Astrocyte (in vitro differentiated cells and primary cell): Measurements from ENCODE around the gene KIAA0753. TPM values are rescaled to one million over a fixed set of nuclear protein-coding genes. Genes with fewer than 3 reads are reported as not detected.

Experiments
- DNase-seq: peaks from one replicate; pipeline ENCODE4 v3.0.0-alpha.2; 2010; ENCODE audit warnings: low read depth
- FAIRE-seq: peaks from 2 replicates; lab custom pipeline; 2011; peaks lifted over from hg19 to GRCh38; lab: Jason Lieb, UNC
- H2AFZ ChIP-seq: 2 replicates; pipeline ENCODE4 v1.6.0; 2012; ENCODE audit warnings: low read depth, low read length, inconsistent platforms
- H3K27ac ChIP-seq: 2 replicates; pipeline ENCODE4 v1.5.1; 2011; ENCODE audit warnings: low read depth, low read length, inconsistent platforms
- H3K27me3 ChIP-seq: 2 replicates; pipeline ENCODE4 v1.6.0; 2011; ENCODE audit warnings: low read length, inconsistent platforms; ENCODE audit not compliant: insufficient read depth
- H3K36me3 ChIP-seq: 2 replicates; pipeline ENCODE4 v1.5.1; 2011; ENCODE audit warnings: low read length, inconsistent platforms; ENCODE audit not compliant: insufficient read depth
- H3K4me1 ChIP-seq: 2 replicates; pipeline ENCODE4 v1.5.1; 2011; ENCODE audit warnings: low read length, inconsistent platforms; ENCODE audit not compliant: insufficient read depth
- H3K4me2 ChIP-seq: 2 replicates; pipeline ENCODE4 v1.6.0; 2012; ENCODE audit warnings: low read length, inconsistent platforms
- H3K4me3 ChIP-seq: 2 replicates; pipeline ENCODE4 v1.5.1; 2011; ENCODE audit warnings: low read depth, mild to moderate bottlenecking, low read length, inconsistent platforms; ENCODE audit not compliant: insufficient read depth
- H3K79me2 ChIP-seq: 2 replicates; pipeline ENCODE4 v1.6.0; 2012; ENCODE audit warnings: mild to moderate bottlenecking, low read length, inconsistent platforms; ENCODE audit not compliant: insufficient read depth
- H3K9ac ChIP-seq: 2 replicates; pipeline ENCODE4 v1.6.0; 2012; ENCODE audit warnings: mild to moderate bottlenecking, low read length, inconsistent platforms
- H3K9me3 ChIP-seq: 2 replicates; pipeline ENCODE4 v1.5.1; 2012; ENCODE audit warnings: low read depth, mild to moderate bottlenecking, low read length, inconsistent platforms; ENCODE audit not compliant: insufficient read depth
- H4K20me1 ChIP-seq: 2 replicates; pipeline ENCODE4 v1.6.0; 2012; ENCODE audit warnings: low read length, inconsistent platforms; ENCODE audit not compliant: insufficient read depth
- H3K27ac Mint-ChIP-seq: one replicate; pipeline ENCODE4 v1.8.0; 2021; ENCODE audit warnings: mild to moderate bottlenecking, mixed read lengths; ENCODE audit not compliant: unreplicated experiment
- H3K27me3 Mint-ChIP-seq: one replicate; pipeline ENCODE4 v1.8.0; 2021; ENCODE audit warnings: low read depth, mixed read lengths; ENCODE audit not compliant: unreplicated experiment
- H3K36me3 Mint-ChIP-seq: one replicate; pipeline ENCODE4 v1.8.0; 2021; ENCODE audit warnings: low read depth, mixed read lengths; ENCODE audit not compliant: unreplicated experiment
- H3K4me1 Mint-ChIP-seq: one replicate; pipeline ENCODE4 v1.8.0; 2021; ENCODE audit warnings: low read depth, mixed read lengths; ENCODE audit not compliant: unreplicated experiment
- H3K4me3 Mint-ChIP-seq: one replicate; pipeline ENCODE4 v1.8.0; 2021; ENCODE audit warnings: mild to moderate bottlenecking, moderate library complexity, mixed read lengths; ENCODE audit not compliant: unreplicated experiment
- H3K9me3 Mint-ChIP-seq: one replicate; pipeline ENCODE4 v1.8.0; 2021; ENCODE audit warnings: mild to moderate bottlenecking, mixed read lengths; ENCODE audit not compliant: unreplicated experiment
- EZH2 ChIP-seq: IDR thresholded peaks from 2 replicates; pipeline ENCODE4 v1.6.1; 2012; ENCODE audit warnings: mild to moderate bottlenecking, low read length, inconsistent platforms; ENCODE audit not compliant: insufficient read depth
- total RNA-seq: library from RNA; stranded (reverse); gene quantifications from 2 replicates; pipeline ENCODE4 v1.2.1, GENCODE V29; 2021
- TF ChIP-seq, protein P1 (sequence below): IDR thresholded peaks from 2 replicates; pipeline ENCODE4 v1.5.1; 2011; ENCODE audit warnings: low read depth, mild to moderate bottlenecking, inconsistent platforms, low read length, moderate library complexity; ENCODE audit not compliant: insufficient read depth

The KIAA0753 gene
- total RNA-seq, 1 donor from 2014 or later, result 25.4 TPM

DNA sequence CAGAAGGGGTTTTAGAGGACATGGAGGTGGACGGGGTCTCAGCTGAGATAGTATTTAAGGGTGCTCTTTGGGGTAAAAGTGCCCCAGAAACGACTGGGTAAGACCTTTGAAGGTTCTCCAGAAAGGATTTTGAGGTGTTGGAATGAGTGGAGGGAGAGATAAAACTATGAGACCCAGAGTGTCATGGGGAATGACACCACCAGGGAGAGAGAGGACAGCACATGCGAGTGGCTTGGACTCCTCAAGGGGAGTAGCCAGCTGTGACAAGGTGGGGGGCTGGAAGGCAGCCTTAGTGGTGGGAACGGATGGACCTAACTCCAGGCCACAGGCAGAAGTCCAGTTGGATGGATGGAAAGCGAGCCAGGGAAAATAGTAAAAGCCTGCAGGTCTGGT is 64.9 kb downstream of the KIAA0753 start:
- Mint-ChIP-seq H3K36me3 (peaks cover 24% of the 10 kb centered on the region), H3K4me1 (peaks cover 18% of the 10 kb centered on the region)
- no peak for FAIRE-seq

DNA sequence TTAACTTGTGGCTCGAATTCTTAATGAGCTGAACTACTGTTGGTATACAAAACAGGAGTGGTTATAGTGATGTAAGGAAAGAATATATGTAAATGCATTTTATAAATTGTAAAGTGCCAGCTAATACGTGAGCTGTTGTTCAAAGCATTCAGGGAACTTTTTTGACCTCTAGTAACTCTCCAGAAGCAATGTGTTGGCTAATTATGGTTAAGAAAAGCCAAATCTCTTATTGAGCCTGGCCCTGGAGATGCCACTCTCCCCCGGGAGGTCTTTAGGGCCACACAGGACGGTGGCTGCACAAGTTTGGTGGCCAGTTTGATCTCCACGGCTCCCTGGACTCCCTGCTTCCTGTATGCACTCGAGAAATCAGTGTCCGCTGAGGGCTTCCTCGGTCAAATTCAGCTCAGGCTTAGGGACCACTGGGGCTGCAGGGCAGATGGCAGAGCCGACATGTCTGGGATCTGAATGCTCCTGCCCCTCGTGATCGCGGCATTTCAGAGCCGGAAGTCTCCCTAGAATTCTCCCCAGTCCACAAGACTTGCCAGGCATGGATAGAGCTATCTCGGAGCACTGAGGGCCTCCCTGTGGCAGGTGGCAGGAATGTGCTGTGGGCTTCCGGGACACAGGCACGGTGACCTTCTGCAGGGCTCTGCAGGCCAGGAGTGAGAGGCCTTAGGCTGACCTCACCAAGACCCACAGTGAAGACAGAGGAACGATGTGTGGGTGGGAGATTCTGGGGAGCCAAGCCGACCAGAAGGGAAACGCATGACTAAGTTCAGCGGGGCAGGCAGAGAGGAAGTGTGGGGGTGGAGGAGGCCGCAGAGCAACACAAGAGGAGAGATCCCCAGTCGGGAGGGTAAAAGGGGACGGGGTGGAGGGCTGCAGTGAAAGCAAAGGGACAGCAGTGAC is 65.6 kb downstream of the KIAA0753 start:
- Mint-ChIP-seq H3K27me3 (peaks cover 8% of the 10 kb centered on the region), H3K4me3 (peak overlapping the region; percentile 24), H3K9me3 (peaks cover 6% of the 10 kb centered on the region), H3K27ac (no peak overlapping the region), H3K4me1 (peaks cover 21% of the 10 kb centered on the region), H3K36me3 (peaks cover 23% of the 10 kb centered on the region)
- no peak for FAIRE-seq
- Histone ChIP-seq H3K4me2 (peak overlapping the region; percentile 78), H3K79me2 (no peaks in the 10 kb centered on the region), H3K36me3 (peaks cover 12% of the 10 kb centered on the region), H3K27me3 (no peaks in the 10 kb centered on the region), H3K4me3 (no peak overlapping the region), H3K4me1 (peaks cover 19% of the 10 kb centered on the region), H2AFZ (peak overlapping the region; percentile 0), H3K27ac (no peak overlapping the region), H4K20me1 (peaks cover 4% of the 10 kb centered on the region), H3K9ac (no peak overlapping the region), H3K9me3 (no peaks in the 10 kb centered on the region)
- DNase-seq, result peak; percentile 71
- TF ChIP-seq EZH2, result no peak
- TF ChIP-seq, protein P1, sequence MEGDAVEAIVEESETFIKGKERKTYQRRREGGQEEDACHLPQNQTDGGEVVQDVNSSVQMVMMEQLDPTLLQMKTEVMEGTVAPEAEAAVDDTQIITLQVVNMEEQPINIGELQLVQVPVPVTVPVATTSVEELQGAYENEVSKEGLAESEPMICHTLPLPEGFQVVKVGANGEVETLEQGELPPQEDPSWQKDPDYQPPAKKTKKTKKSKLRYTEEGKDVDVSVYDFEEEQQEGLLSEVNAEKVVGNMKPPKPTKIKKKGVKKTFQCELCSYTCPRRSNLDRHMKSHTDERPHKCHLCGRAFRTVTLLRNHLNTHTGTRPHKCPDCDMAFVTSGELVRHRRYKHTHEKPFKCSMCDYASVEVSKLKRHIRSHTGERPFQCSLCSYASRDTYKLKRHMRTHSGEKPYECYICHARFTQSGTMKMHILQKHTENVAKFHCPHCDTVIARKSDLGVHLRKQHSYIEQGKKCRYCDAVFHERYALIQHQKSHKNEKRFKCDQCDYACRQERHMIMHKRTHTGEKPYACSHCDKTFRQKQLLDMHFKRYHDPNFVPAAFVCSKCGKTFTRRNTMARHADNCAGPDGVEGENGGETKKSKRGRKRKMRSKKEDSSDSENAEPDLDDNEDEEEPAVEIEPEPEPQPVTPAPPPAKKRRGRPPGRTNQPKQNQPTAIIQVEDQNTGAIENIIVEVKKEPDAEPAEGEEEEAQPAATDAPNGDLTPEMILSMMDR, result no peak

More for the DNA sequence above, 64.9 kb downstream of the KIAA0753 start:
- TF ChIP-seq EZH2, result no peak
- TF ChIP-seq, protein P1, result no peak
- DNase-seq, result no peak
- peaks cover 4% of the 10 kb centered on the region for H4K20me1 ChIP-seq
- peaks cover 12% of the 10 kb centered on the region for H3K36me3 ChIP-seq
- peaks cover 6% of the 10 kb centered on the region for H3K9me3 Mint-ChIP-seq
- H3K9me3 ChIP-seq, result no peaks in the 10 kb centered on the region
- H3K27ac ChIP-seq, result no peak overlapping the region
- peak overlapping the region; percentile 78 for H3K4me2 ChIP-seq
- H3K27me3 Mint-ChIP-seq, result peaks cover 6% of the 10 kb centered on the region
- H3K79me2 ChIP-seq, result no peaks in the 10 kb centered on the region
- H3K4me3 ChIP-seq, result no peak overlapping the region
- peaks cover 19% of the 10 kb centered on the region for H3K4me1 ChIP-seq
- H3K4me3 Mint-ChIP-seq, result no peak overlapping the region
- H3K27me3 ChIP-seq, result no peaks in the 10 kb centered on the region
- no peak overlapping the region for H3K27ac Mint-ChIP-seq
- H3K9ac ChIP-seq, result no peak overlapping the region
- H2AFZ ChIP-seq, result peak overlapping the region; percentile 0
